TTC549 (cell line): Measurements from ENCODE around the gene COL27A1.
"Not testable (repeated sequence)": the region's sequence is repeated elsewhere in the genome, so short reads cannot be mapped to it uniquely, and the experiment has no call there.

Source experiments
- FAIRE-seq: peaks from 2 replicates; lab custom pipeline; 2012; peaks lifted over from hg19 to GRCh38; lab: Jason Lieb, UNC

The COL27A1 gene

DNA sequence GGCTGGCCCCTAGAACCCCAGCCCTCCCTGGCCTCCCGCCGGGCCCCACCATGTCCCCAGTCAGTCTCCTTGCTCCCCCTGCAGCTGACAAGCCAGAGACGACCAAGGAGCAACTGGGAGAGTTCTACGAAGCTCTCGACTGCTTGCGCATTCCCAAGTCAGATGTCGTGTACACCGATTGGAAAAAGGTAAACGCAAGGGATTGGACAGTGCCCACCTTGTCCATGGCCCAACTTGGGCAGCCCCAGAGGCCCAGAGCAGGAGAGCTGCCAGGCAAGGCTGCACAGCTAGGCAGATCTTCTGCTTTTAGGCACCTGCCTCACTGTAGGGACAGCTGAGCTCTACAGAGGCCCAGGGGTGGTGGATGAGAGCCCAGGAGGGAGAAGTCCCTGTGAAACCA is 169.6 kb downstream of the COL27A1 start:
- FAIRE-seq, result not testable (repeated sequence)

DNA sequence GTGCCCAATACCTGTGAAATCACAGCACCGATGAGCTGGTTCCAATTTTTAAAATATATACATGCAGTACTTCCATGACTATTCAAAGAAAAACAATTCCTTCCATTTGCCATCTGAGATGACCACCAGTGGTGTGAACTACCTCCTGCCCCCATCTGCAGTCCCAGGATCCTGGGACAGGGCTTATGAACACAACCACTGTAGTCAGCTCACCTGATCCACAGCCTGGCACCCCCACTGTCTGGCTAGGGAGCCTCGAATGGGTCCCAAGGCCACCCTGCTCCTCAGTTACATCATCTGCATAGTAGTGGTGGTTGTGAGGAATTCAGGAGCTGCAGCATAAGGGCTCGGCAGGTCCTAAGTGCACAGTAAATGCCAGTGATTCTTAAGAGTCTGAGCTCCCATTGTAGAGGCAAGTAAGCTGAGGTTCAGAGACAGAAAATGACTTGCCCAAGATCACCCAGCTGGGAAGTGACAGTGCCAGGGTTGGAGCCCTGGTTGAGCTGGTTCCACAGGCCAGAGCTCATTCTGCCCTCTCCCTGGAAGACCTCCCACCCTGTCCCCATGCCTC is 170.4 kb downstream of the COL27A1 start:
- not testable (repeated sequence) for FAIRE-seq

DNA sequence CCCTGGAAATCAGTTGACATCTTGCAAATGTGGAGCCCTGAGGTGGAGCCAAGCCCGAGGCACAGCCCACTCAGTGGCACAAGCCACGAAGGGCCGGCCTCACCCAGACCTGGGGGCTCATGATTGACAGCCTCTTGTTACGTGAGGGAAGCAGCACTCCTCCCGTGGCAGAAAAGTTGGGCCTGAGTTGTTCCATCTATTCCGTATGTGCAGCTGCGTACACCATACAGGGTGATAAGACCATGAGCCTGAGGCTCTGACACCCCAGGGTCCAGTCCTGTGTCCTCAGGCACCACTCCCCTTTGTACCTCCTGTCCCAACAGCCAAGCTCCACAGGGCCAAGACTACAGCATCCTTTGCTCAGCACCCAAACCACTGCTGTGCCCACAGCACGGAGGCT is 172.4 kb downstream of the COL27A1 start:
- no peak for FAIRE-seq

DNA sequence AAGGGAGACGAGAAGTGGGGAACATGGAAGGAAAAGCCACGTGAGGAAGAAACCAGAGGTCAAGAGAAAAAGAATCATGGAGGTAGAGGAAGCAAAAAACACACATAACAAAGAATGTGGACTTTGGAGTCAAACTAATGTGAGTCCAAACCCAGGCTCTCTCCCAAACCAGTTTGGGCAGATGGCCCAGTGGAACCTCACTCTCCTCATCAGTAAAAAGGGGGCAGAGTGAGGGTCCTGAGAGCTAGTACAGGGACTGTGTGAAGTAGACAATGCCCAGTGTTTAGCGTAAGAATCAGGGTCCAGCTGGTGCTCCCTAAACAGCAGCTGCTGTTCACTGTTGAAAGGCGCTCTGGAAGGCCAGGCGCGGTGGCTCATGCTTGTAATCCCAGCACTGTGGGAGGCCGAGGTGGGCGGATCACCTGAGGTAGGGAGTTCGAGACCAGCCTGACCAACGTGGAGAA is 173.1 kb downstream of the COL27A1 start:
- FAIRE-seq, result not testable (repeated sequence)

DNA sequence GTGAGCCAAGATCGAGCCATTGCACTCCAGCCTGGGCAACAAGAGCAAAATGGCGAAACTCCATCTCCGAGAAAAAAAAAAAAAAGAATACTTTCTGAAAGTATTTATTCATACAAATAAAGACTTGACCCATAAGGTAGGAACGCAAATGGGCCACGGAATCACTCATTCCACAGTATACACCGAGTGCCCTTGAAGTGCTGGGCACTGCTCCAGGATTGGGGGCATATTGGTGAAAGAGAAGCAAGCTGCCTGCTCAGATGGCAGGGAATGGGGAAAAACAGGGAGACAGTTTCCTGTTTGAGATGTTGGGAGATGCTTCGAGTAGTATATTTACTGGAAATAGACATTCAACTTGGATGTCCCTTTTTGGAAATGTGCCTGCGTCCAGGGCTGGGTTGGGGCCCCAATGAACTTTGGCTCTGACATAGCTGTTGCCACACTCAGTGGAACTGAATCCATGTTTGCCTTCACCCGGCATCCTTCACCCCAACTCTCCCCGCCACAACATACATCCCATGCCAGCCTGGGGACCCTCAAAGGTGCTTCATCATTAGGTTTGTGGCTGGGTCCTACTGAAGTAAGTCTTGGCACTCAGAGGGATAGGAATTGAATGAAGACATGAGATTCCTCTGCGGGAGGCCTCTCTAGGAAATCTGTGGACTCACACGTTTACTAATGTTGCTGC is 173.7 kb downstream of the COL27A1 start:
- not testable (repeated sequence) for FAIRE-seq

DNA sequence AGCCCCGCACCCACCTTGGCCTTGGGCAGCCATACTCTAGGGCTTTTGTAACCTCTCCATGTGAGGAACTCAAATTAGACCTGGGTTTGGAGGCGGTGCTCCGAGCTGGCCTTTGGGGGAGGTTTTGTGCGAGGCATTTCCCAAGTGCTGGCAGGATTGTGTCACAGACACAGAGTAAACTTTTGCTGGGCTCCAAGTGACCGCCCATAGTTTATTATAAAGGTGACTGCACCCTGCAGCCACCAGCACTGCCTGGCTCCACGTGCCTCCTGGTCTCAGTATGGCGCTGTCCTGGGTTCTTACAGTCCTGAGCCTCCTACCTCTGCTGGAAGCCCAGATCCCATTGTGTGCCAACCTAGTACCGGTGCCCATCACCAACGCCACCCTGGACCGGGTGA is 174.3 kb downstream of the COL27A1 start, which contains the start of gene ORM2:
TSS of gene ORM2 (plus strand) at position 245 of the 398 bp plus-strand sequence. CDS start at position 281, 36 bp downstream.
- FAIRE-seq, result not testable (repeated sequence)

DNA sequence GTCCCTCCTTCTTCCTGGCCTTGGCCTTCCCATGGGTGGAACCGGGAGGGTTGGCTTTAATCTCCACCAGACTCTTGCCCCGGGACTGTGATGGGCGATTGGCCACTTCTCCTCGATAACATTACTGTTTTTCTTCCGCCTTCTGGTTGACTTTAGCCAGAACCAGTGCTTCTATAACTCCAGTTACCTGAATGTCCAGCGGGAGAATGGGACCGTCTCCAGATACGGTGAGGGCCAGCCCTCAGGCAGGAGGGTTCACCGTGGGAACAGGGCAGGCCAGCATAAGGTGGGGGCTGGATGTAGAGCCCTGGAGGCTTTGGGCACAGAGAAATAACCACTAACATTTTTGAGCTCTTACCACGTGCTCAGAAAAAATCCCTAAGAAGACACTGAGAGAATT is 175.3 kb downstream of the COL27A1 start:
- FAIRE-seq, result no peak

DNA sequence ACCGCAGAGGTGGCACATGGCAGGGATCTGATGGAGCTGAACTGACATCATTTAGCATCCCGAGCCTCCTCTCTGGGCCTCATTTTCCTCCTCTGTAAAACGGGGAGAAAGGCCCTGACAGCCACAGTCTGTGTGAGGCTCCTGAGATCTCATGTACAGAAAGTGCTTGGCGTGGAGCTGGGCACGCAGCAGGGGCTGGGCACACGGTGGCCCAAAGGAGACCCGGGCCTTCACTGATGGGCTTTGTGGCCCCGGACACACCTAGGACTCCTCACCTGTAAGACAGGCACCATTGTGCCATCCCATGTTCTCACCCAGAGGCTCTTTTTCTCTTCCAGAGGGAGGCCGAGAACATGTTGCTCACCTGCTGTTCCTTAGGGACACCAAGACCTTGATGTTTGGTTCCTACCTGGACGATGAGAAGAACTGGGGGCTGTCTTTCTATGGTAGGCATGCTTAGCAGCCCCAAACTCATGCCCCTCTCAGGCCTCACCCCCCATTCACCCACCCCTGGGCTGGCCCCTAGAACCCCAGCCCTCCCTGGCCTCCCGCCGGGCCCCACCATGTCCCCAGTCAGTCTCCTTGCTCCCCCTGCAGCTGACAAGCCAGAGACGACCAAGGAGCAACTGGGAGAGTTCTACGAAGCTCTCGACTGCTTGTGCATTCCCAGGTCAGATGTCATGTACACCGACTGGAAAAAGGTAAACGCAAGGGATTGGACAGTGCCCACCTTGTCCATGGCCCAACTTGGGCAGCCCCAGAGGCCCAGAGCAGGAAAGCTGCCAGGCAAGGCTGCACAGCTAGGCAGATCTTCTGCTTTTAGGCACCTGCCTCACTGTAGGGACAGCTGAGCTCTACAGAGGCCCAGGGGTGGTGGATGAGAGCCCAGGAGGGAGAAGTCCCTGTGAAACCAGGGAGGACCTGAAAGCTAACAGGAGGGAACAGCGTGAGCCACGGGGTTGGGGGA is 176.2 kb downstream of the COL27A1 start:
- FAIRE-seq, result not testable (repeated sequence)

DNA sequence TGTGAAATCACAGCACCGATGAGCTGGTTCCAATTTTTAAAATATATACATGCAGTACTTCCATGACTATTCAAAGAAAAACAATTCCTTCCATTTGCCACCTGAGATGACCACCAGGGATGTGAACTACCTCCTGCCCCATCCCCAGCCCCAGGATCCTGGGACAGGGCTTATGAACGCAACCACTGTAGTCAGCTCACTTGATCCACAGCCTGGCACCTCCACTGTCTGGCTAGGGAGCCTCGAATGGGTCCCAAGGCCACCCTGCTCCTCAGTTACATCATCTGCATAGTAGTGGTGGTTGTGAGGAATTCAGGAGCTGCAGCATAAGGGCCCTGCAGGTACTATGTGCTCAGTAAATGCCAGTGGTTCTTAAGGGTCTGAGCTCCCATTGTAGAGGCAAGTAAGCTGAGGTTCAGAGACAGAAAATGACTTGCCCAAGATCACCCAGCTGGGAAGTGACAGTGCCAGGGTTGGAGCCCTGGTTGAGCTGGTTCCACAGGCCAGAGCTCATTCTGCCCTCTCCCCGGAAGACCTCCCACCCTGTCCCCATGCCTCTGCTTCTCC is 177.2 kb downstream of the COL27A1 start:
- FAIRE-seq, result not testable (repeated sequence)

DNA sequence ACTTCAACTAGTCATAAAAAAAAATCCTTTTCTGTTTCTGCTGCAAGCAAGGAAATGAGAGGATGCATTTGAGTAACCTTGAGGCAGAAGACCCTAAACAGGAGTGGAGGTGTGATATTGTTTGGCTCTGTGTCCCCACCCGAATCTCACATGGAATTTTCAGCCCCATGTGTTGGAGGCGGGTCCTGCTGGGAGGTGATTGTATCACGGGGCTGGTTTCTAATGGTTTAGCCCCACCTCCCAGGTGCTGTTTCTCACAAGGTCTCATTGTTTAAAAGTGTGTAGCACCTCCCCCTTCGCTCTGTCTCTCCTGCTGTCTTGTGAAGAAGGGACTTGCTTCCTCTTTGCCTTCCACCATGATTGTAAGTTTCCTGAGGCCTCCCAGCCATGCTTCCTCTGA is 178.4 kb downstream of the COL27A1 start:
- not testable (repeated sequence) for FAIRE-seq

DNA sequence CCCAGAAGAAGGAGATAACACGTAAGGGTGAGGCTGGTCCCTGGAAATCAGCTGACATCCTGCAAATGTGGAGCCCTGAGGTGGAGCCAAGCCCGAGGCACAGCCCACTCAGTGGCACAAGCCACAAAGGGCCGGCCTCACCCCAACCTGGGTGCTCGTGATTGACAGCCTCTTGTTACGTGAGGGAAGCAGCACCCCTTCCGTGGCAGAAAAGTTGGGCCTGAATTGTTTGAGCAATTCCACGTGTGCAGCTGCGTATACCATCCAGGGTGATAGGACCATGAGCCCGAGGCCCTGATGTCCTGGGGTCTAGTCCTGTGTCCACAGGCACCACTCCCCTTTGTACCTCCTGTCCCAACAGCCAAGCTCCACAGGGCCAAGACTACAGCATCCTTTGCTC is 179.2 kb downstream of the COL27A1 start:
- no peak for FAIRE-seq

DNA sequence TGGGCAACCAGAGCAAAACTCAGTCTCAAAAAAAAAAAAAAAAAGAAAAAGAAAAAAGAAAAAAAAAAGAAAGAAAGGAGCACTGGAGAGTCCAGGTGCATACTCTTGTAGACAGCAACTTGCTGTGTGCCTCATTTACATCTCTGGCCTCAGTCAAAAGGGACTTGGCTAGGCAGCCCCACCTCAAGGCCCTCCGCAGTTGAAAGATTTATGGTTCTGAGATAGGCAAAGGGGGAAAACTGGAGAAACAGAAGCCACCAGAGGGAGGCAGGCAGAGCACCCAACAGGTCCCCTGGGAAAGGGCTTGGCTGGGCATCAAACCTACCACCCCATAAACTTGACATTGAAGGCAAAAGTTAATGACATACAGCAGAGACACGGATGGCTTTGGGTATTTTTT is 180.4 kb downstream of the COL27A1 start:
- no peak for FAIRE-seq

DNA sequence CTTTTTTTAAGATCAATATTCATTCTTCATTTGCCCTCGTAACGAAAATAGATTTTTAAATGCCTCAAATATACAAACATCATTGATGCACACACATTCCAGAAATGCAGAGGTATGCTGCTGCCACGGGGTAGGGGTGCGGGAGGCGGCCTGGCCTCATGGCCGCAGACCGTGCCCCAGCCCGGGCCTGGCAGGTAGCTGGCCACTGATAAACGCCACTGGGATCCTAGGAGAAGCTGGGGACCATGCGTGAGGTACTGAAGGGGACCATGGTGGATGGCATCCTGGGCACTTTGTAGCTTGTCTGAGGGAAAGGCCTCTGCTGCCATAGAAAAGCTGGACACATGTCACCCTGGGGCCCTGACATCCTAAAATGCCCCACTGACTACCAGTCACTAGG is 180.8 kb downstream of the COL27A1 start:
- no peak for FAIRE-seq

DNA sequence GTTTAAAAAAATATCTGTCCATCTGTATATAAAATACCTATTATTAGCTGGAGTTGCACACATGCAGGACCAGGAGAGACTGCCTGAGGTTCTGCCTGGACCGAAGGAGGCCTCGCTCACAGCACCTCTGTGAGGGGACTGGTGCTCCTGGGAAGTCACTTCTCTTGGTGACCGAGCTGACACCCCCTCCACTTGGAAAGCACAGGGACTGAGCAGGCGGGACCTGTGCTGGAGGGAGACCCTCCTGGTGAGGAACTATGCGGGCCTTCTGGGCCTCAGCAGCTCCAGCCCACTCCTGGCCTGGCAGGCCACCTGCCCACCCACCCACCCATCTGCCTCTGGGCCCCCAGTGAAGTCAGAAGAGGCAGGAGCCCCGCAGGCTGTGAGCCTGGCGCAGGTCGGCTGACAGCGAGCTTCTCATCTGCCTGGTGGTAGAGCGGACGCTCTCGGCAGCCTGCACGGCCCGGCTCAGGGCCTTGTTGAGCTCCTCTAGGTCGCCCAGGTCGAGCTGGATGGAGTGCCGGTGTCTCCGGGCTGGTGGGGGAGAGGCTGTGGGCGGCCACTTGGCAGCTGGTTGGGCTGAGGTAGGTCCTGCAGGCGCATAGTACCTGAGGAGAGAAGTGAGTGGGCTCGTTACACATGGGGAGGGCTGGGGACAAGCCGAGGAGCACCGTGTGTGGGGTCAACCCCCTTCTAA is 181.5 kb downstream of the COL27A1 start:
- FAIRE-seq, result no peak

DNA sequence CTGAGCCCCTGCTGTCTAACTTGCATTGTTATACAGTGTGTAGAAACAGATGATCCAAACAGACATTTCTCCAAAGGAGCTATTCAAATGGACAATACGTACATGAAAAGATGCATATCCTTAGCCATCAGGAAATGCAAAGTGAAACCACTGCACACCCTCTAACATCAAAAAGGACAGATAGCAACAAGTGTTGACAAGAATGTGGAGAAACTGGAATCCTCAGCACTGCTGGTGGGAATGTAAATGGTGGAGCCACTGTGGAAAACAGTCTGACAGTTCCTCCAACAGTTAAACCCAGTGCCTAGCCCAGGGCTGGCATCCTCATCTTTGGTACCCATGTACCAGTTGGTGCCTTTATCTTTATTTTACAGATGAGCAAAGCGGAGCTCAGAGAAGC is 182.8 kb downstream of the COL27A1 start:
- FAIRE-seq, result no peak

DNA sequence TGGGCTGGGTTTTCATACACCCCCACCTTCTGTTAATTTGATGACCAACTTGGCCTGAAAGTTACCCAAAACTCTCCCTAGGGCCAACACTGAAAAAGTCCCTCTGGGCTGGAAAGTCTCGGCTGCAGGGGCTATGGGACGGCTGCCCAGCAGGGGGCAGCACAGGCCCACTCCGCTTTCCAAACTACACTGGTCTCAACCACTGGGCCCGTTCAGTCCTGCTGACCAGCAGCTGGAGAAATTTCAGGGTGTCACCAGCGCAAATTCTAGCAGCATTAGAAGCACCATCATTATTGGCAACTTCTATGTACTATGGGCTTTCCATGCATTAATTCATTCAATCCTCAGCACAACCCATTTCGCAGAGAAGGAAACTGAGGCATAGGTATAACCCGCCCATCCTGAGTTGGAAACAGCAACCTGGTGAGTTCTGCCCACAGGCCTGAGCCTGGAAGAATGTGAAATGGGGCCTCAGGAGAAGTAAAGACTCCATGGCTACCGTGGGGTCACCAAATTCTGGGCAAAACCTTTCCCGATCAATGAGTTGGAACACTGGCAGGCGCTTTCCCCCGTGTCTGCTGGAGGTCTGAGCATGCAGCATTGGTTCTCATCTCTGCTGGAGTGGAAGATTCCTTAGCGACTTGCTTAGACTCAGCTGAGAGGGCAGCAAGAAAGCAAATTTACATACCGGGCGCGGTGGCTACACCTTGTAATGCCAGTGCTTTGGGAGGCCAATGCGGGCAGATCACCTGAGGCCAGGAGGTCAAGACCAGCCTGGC is 184.0 kb downstream of the COL27A1 start:
- FAIRE-seq, result peak; percentile 19

DNA sequence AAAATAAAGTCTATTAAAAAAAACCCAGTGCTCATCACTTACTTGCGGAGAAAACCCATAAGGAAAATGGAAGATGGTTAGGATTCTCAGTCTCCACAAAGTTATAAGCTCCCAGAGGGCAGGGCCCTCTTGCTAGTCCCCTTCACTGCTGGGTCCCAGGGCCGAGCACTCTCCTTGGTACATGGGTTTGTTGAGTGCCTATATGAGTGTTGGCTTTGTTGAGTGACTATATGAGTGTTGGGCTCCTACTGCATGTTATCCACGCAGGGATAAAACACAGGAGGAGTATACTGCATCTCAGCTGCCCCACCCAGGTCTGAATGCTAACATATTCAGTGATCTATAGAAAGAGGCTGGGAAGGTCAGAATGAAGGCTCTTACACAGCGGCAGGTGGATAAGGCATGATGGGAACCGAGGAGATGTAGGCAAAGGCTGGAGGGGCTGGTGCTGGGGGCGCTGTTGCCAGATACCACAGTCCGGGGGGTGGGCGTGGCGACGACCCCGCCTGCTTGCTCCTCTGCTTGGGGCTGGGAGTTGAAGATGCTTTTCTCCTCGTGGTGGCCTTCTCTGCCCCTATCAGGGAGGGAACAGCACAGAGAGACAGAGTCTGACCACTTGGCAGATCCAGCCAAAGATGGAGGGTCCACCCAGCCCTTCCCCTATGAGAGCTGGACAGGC is 186.0 kb downstream of the COL27A1 start:
- FAIRE-seq, result no peak

DNA sequence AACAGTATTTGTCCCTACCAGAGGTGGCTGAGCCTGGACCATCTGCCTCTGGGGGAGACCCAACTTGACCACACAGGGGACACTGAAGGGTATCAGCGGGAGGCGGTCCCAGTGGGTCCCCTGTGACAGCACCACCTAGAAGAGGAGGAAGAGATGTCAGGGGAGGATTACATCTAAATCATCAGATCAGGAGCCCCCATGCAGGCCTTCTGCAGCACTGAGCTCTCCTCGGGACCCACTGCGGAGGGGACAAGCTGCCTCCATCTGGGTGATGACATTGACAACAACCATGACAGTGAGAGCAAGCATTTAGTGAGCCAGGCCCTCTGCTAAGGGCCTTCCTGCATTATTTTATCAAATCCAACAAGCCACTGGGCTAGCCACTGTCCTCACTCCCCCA is 186.7 kb downstream of the COL27A1 start:
- FAIRE-seq, result no peak

DNA sequence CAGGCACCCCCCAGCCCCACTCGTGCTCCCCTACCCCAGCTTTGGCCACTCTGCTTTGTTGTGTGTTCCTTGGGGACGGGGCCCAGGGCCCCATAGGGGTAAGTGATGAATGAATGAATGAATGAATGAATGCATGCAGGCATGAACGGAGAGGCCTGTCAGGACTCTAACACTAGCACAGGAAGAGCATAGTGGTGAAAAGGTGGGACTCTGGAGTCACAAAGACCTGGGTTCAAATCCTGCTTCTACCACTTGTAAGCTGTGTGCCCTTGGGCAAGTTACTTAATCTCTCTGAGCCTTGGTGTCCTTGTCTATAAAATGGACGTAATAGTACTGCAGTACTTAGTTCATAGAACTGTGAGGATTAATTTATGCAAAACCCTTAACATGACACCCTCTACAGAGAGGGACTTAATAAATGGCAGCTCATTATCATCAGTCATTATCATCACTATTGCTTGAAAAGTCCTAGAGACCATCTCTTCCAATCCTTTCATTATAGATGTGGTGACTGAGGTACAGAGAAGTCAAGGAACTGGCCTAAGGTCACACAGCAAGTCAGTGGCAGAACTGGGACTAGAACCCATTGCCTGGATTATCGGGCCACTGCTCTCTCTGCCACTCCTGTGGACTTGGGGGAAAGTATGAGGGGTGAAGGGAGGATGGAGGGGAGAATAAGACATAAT is 187.6 kb downstream of the COL27A1 start:
- FAIRE-seq, result no peak
